Measurements from ENCODE around the gene ZNF804A.

GRCh38 chr2:184765112-184765895 lies 167.0 kb downstream of the ZNF804A start:
- no peak for TF ChIP-seq POLR2AphosphoS5 (IDR thresholded peaks at IDR 0.05)
- TF ChIP-seq, protein P1, sequence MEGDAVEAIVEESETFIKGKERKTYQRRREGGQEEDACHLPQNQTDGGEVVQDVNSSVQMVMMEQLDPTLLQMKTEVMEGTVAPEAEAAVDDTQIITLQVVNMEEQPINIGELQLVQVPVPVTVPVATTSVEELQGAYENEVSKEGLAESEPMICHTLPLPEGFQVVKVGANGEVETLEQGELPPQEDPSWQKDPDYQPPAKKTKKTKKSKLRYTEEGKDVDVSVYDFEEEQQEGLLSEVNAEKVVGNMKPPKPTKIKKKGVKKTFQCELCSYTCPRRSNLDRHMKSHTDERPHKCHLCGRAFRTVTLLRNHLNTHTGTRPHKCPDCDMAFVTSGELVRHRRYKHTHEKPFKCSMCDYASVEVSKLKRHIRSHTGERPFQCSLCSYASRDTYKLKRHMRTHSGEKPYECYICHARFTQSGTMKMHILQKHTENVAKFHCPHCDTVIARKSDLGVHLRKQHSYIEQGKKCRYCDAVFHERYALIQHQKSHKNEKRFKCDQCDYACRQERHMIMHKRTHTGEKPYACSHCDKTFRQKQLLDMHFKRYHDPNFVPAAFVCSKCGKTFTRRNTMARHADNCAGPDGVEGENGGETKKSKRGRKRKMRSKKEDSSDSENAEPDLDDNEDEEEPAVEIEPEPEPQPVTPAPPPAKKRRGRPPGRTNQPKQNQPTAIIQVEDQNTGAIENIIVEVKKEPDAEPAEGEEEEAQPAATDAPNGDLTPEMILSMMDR (IDR thresholded peaks at IDR 0.05): no peak
